H9 (cell line): ENCODE data around the gene AGPAT2. TPM values are rescaled to one million over a fixed set of nuclear protein-coding genes. Genes with fewer than 3 reads are reported as not detected.
A peak's percentile ranks its signal among the peaks of the same experiment; 100 is the strongest.

Experiments used
- DNase-seq: peaks from one replicate; pipeline ENCODE4 v3.0.0-alpha.2; 2017
- H2AFZ ChIP-seq: one replicate; pipeline ENCODE4 v1.6.1; 2013; ENCODE audit warnings: mild to moderate bottlenecking, low read length, control low read depth, moderate library complexity
- H2AK5ac ChIP-seq: 2 replicates; pipeline ENCODE4 v1.6.1; 2013; ENCODE audit warnings: low read length, control low read depth, mixed read lengths; ENCODE audit not compliant: insufficient read length
- H2BK120ac ChIP-seq: one replicate; pipeline ENCODE4 v1.6.1; 2013; ENCODE audit warnings: low read depth, mild to moderate bottlenecking, low read length, control low read depth, inconsistent platforms; ENCODE audit not compliant: poor library complexity, severe bottlenecking
- H2BK12ac ChIP-seq: 2 replicates; pipeline ENCODE4 v1.6.1; 2013; ENCODE audit warnings: low read length, control low read depth, mixed read lengths, low read depth; ENCODE audit not compliant: insufficient read length
- H2BK15ac ChIP-seq: 2 replicates; pipeline ENCODE4 v1.6.1; 2013; ENCODE audit warnings: low read depth, low read length, control low read depth
- H2BK20ac ChIP-seq: one replicate; pipeline ENCODE4 v1.6.1; 2013; ENCODE audit warnings: low read depth, mild to moderate bottlenecking, low read length, control low read depth, inconsistent platforms; ENCODE audit not compliant: poor library complexity, severe bottlenecking
- H2BK5ac ChIP-seq: 2 replicates; pipeline ENCODE4 v1.6.1; 2013; ENCODE audit warnings: low read length, control low read depth, mixed read lengths; ENCODE audit not compliant: insufficient read length
- H3K14ac ChIP-seq: 2 replicates; pipeline ENCODE4 v1.6.1; 2013; ENCODE audit warnings: low read length, control low read depth; ENCODE audit not compliant: insufficient read depth
- H3K18ac ChIP-seq: 2 replicates; pipeline ENCODE4 v1.6.1; 2013; ENCODE audit warnings: low read depth, mild to moderate bottlenecking, mixed read lengths, low read length, control low read depth; ENCODE audit not compliant: insufficient read length
- H3K23ac ChIP-seq: 2 replicates; pipeline ENCODE4 v1.6.1; 2013; ENCODE audit warnings: low read length, control low read depth, mixed read lengths, low read depth; ENCODE audit not compliant: insufficient read length
- H3K23me2 ChIP-seq: 2 replicates; pipeline ENCODE4 v1.6.1; 2013; ENCODE audit warnings: low read depth, mild to moderate bottlenecking, mixed read lengths, low read length, control low read depth; ENCODE audit not compliant: insufficient read length, poor library complexity, severe bottlenecking
- H3K27ac ChIP-seq: 2 replicates; pipeline ENCODE4 v1.5.1; 2013; ENCODE audit warnings: low read length, control low read depth, mixed read lengths, low read depth; ENCODE audit not compliant: insufficient read length
- H3K27me3 ChIP-seq: 2 replicates; pipeline ENCODE4 v1.6.1; 2013; ENCODE audit warnings: low read length, control low read depth, inconsistent platforms; ENCODE audit not compliant: insufficient read depth
- H3K4ac ChIP-seq: 2 replicates; pipeline ENCODE4 v1.6.1; 2013; ENCODE audit warnings: low read depth, mild to moderate bottlenecking, control low read depth, inconsistent platforms, low read length, moderate library complexity
- H3K4me1 ChIP-seq: 2 replicates; pipeline ENCODE4 v1.6.1; 2013; ENCODE audit warnings: low read length, control low read depth, inconsistent platforms; ENCODE audit not compliant: insufficient read depth
- H3K4me2 ChIP-seq: 2 replicates; pipeline ENCODE4 v1.6.1; 2013; ENCODE audit warnings: low read length, control low read depth, mixed read lengths; ENCODE audit not compliant: insufficient read length, insufficient read depth
- H3K56ac ChIP-seq: 2 replicates; pipeline ENCODE4 v1.6.1; 2013; ENCODE audit warnings: low read depth, mild to moderate bottlenecking, mixed read lengths, low read length, control low read depth; ENCODE audit not compliant: insufficient read length
- H3K79me1 ChIP-seq: 2 replicates; pipeline ENCODE4 v1.6.1; 2013; ENCODE audit warnings: low read depth, mild to moderate bottlenecking, moderate library complexity, low read length, control low read depth, inconsistent platforms; ENCODE audit not compliant: insufficient read depth, poor library complexity, severe bottlenecking
- H3K79me2 ChIP-seq: 2 replicates; pipeline ENCODE4 v1.6.1; 2013; ENCODE audit warnings: low read length, control low read depth, inconsistent platforms; ENCODE audit not compliant: insufficient read depth
- H3K9ac ChIP-seq: 2 replicates; pipeline ENCODE4 v1.6.1; 2013; ENCODE audit warnings: low read length, control low read depth, mixed read lengths; ENCODE audit not compliant: insufficient read length; ENCODE audit errors: extremely low read depth
- H3K9me3 ChIP-seq: one replicate; pipeline ENCODE4 v1.6.1; 2013; ENCODE audit warnings: low read depth, low read length, inconsistent platforms; ENCODE audit not compliant: control insufficient read depth
- H3T11ph ChIP-seq: one replicate; pipeline ENCODE4 v1.6.1; 2013; ENCODE audit warnings: mild to moderate bottlenecking, low read length, control low read depth, inconsistent platforms
- H4K20me1 ChIP-seq: one replicate; pipeline ENCODE4 v1.6.1; 2013; ENCODE audit not compliant: control insufficient read depth, insufficient read length, insufficient read depth
- H4K5ac ChIP-seq: 2 replicates; pipeline ENCODE4 v1.6.1; 2013; ENCODE audit warnings: low read depth, mild to moderate bottlenecking, mixed read lengths, low read length, control low read depth; ENCODE audit not compliant: insufficient read length
- H4K8ac ChIP-seq: replicated peaks from 2 replicates; pipeline ENCODE4 v1.6.1; 2013; ENCODE audit warnings: low read length, control low read depth, mixed read lengths, low read depth; ENCODE audit not compliant: insufficient read length
- H4K91ac ChIP-seq: 2 replicates; pipeline ENCODE4 v1.6.1; 2013; ENCODE audit warnings: low read depth, mild to moderate bottlenecking, moderate library complexity, mixed read lengths, low read length, control low read depth; ENCODE audit not compliant: insufficient read length
- H3K27ac Mint-ChIP-seq, 3 experiments: 2 replicates in 2 of 3; 3 replicates in 1 of 3; pipeline ENCODE4 v1.8.0; 2020 to 2021; ENCODE audit warnings: mixed read lengths in 3 of 3, mild to moderate bottlenecking in 1 of 3, moderate library complexity in 1 of 3
- H3K27me3 Mint-ChIP-seq: 2 replicates; pipeline ENCODE4 v1.8.0; 2021; ENCODE audit warnings: low read depth, mild to moderate bottlenecking, moderate library complexity, mixed read lengths
- H3K36me3 Mint-ChIP-seq, 3 experiments: 2 replicates in 2 of 3; 3 replicates in 1 of 3; pipeline ENCODE4 v1.8.0; 2020 to 2021; ENCODE audit warnings: low read depth in 3 of 3, mixed read lengths in 3 of 3; ENCODE audit not compliant: insufficient read depth in 1 of 3
- H3K4me1 Mint-ChIP-seq, 2 experiments: 2 replicates each; pipeline ENCODE4 v1.8.0; 2020; ENCODE audit warnings: mixed read lengths in 2 of 2
- H3K4me3 Mint-ChIP-seq, 2 experiments: 2 replicates in 1 of 2; 3 replicates in 1 of 2; pipeline ENCODE4 v1.8.0; 2020 to 2021; ENCODE audit warnings: mild to moderate bottlenecking in 2 of 2, mixed read lengths in 2 of 2, moderate library complexity in 1 of 2
- H3K9me3 Mint-ChIP-seq, 2 experiments: 2 replicates in 1 of 2; 3 replicates in 1 of 2; pipeline ENCODE4 v1.8.0; 2020; ENCODE audit warnings: mild to moderate bottlenecking in 2 of 2, mixed read lengths in 2 of 2, moderate library complexity in 1 of 2
- CTCF ChIP-seq: fragments of 200-600 bp; sonication (generic); conservative IDR thresholded peaks from 3 replicates; pipeline ENCODE4 v1.8.0; 2021; ENCODE audit warnings: antibody characterized with exemption, mild to moderate bottlenecking
- WGBS: extraction: QIAGEN DNeasy Blood & Tissue Kit; methylation state at CpG from one replicate; pipeline ENCODE4 v1.1.7; 2013; ENCODE audit warnings: missing lambda C conversion rate, low lambda C conversion rate, mixed read lengths; ENCODE audit not compliant: insufficient read length; ENCODE audit errors: extremely low coverage; 5-methylcytosine and 5-hydroxymethylcytosine counted together
- total RNA-seq: library from RNA; stranded (reverse); gene quantifications from 2 replicates; pipeline ENCODE4 v1.2.1, GENCODE V29; 2021

AGPAT2 gene
- total RNA-seq, 1 experiment from 2014 or later: 29.7 TPM

GRCh38 chr9:136676920-136677686 is 10.2 kb downstream of the AGPAT2 start:
- Mint-ChIP-seq H3K27ac (peak overlapping the region; percentile 32 to 80 (median 49); a peak in 2 of 7 replicates), H3K4me3 (no peak overlapping the region)
- WGBS: no CpG with 5 or more reads among the region's 46 CpGs

More at GRCh38 chr9:136676920-136677686, 10.2 kb downstream of the AGPAT2 start:
- Histone ChIP-seq H3T11ph (no peak overlapping the region), H3K9me3 (no peaks in the 10 kb centered on the region), H3K4ac (no peak overlapping the region), H2BK12ac (no peak overlapping the region), H3K4me2 (no peak overlapping the region), H4K8ac (no peak overlapping the region), H2BK5ac (no peak overlapping the region), H2BK120ac (no peak overlapping the region), H4K91ac (no peak overlapping the region), H3K4me1 (no peaks in the 10 kb centered on the region), H3K9ac (no peak overlapping the region), H3K27ac (no peak overlapping the region), H3K23ac (no peak overlapping the region), H2AK5ac (no peak overlapping the region), H2BK20ac (no peak overlapping the region), H3K56ac (no peak overlapping the region), H3K79me2 (no peaks in the 10 kb centered on the region), H3K79me1 (no peaks in the 10 kb centered on the region), H4K20me1 (no peaks in the 10 kb centered on the region), H3K23me2 (no peaks in the 10 kb centered on the region), H3K18ac (no peak overlapping the region), H3K27me3 (no peaks in the 10 kb centered on the region), H3K14ac (no peak overlapping the region), H2AFZ (no peak overlapping the region), H2BK15ac (no peak overlapping the region), H4K5ac (no peak overlapping the region)
- Mint-ChIP-seq H3K4me1 (peaks cover 2 to 7% of the 10 kb centered on the region in 2 experiments), H3K36me3 (peaks cover 0 to 5% (median 0%) of the 10 kb centered on the region in 3 experiments; a peak in 4 of 7 replicates), H3K9me3 (no peaks in the 10 kb centered on the region), H3K27me3 (peaks cover 1% of the 10 kb centered on the region; the same call in 1 of the 2 replicates)
- TF ChIP-seq CTCF: no peak
- no peak for DNase-seq
